ENCODE results near the gene SART1.

- TF ChIP-seq EZH2 (IDR thresholded peaks at IDR 0.05; ENCODE audit: low read length, unreplicated experiment) (no peak), CTCF (conservative IDR thresholded peaks at IDR 0.05; ENCODE audit: low read depth, low read length) (no peak)
These were observed 54.6 kb downstream of the SART1 start for GRCh38 chr11:66015936-66016792.
